HL-60/S4 treated with phorbol 12-myristate 13-acetate at 8.2 ng/mL for 4 days and 3 days (cell line): ENCODE data around the gene ILDR1.

Experiments used
- in situ Hi-C: fragments of 300-500 bp; cut with MboI; formaldehyde crosslinking; loops from 2 replicates; pipeline ENCODE4 v1.15.0; 2022; ENCODE audit warnings: low sequenced_read_pairs

Gene ILDR1

DNA sequence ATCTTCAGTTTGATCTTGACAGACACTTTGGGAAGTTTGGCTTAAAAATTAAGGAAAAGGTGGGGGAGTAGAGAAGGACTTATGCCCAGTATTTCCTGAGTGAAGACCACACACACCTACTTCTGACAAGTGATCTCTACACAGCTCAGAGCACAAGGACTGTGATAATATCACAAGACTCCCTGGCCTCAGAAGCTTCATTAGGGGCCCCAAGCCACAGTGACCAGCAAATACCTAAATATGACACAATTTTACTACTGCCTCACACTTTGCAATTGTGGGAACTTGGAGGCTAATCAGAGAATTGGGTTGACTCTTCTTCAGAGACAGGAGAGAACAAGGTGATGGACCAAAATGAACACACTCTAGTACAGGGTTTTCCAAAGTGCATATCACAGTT is 2.6 kb downstream of the ILDR1 start:
- in situ Hi-C loops, result no loop called here

DNA sequence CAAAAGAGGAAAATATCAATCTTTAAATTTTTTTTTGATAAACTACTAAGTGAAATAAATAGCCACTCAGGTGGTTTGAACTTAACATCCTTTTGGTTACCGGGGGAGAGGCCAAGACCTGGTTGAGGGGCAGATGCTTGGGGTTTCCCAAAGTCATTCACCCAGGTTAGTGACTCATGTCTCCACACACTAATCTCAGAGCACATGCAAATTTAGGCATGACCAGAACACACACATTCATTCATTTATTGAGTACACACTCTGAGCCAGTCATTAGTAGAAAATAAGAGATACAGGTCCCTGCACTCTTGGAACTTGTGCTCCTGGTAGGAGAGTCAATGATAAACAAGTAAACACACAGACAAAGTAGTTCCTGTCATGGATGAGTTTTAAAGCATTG is 7.3 kb downstream of the ILDR1 start:
- in situ Hi-C loops, result no loop called here

DNA sequence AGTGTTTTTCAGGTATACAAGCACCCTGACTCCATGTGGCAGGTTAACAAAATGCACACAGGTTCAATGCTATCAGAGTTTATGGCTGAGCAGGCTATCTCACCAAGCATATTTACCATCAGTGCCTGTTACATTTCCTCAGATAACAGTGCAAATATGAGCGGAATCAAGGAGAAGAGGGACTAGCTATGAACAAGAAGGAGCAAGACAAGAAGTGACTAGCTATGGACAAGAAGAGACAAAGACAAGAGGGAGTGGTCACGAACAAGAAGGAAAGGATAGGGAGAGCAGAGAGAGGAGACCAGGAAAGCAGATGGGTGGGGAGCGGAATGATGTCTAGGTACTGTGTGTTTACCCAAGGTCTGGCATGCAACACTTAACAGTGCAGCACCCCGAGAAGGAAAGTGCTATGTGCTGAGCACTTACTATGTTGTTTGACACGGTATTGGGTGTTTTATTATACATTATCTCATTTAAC is 8.6 kb downstream of the ILDR1 start:
- in situ Hi-C loops, result no loop called here

DNA sequence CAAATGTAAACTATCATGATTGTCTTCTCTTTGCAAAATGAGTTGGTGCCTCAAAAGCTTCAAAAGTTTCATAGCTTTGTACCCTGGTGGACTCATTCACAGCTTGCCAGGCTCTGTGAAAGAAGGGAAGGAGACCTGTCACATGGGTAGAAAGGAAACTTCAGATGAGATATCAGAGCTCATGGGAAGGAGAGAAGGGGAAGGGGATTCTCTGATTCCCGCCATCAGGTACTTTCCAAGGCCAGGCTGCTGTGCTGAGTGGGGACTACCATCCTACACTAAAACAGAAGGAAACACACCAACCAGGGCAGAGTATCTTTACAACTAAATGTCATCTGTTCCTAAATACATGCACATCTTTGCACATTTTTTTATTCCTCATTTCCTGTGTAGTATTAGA is 9.2 kb downstream of the ILDR1 start:
- in situ Hi-C loops, result no loop called here

DNA sequence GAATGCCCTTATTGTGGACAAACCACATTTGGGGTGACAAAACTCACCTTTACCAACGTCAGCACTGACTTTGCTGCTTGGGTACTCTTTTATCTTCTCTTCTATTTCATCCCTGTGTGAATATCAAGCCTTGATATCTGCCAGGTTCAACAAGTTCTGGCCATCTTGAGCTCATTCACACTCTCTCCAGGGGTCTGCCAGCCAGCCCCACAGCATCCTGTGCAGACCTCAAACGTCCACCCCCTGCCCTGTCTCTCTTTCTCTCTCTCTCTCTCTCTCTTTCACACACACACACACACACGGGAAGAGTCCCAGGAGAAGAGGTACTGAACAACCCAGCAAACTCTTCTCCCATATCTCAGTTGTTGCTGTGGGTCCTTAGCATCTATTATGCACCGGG is 10.7 kb downstream of the ILDR1 start:
- in situ Hi-C loops, result no loop called here

DNA sequence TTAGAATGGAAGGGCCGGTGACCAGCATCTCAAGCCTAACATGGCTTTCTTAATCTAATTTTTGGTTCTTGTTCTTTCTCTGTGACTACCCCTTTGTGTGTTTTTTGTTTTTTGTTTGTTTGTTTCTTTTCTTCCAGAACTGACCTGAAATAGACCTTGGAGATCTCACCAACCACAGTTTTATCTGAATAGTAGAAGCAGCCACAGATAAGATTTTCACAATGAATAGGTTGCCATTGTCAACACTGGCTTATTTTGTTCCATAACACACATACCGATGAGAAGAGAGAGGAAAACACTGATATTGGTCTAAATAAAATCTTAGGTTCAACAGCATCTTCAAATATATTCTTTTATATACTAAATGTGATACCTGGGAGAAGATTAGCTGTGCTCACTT is 11.5 kb downstream of the ILDR1 start:
- in situ Hi-C loops, result no loop called here

DNA sequence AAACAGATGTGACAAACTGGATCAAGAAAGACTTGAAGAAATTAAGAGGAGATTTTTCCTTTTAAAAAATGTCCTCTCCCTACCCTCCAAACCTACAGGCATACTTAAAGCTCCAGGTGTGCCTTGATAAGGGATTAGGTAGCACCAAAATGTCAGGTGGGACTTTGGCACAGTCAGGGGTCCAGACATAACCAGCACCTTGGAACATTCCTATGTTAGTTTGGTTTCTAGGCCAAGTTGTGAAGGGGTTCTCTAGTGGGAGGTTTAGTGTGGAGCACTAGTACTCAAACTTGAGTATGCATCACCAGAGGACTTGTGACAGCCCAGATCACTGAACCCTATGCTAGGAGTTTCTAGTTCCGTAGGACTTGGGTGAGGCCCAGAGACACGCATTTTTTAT is 13.9 kb downstream of the ILDR1 start:
- in situ Hi-C loops, result loop anchor here (10.0 kb wide), 1 partner anchor 67 kb away; no protein-coding TSS in a partner anchor

DNA sequence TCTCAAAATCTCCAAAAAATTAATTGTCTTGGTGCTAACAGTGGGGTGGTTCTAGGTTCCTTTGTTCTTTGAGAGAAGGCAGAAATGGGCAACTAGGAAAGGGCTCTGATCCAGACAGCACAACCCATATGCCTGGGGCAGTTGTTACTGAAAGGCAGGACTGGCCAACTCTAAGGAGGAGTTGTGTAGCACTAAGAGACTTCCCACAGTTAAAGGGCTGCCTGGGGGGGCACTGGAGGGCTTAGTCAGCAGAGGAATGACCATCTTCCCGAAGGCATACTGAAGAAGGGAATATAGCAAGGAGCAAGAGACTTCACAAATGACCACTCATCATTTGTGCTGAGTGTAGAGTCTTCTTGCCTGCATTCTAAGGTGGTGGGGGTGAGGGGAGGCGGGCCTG is 15.8 kb downstream of the ILDR1 start:
- in situ Hi-C loops, result loop anchor here (10.0 kb wide), 1 partner anchor 69 kb away; no protein-coding TSS in a partner anchor

DNA sequence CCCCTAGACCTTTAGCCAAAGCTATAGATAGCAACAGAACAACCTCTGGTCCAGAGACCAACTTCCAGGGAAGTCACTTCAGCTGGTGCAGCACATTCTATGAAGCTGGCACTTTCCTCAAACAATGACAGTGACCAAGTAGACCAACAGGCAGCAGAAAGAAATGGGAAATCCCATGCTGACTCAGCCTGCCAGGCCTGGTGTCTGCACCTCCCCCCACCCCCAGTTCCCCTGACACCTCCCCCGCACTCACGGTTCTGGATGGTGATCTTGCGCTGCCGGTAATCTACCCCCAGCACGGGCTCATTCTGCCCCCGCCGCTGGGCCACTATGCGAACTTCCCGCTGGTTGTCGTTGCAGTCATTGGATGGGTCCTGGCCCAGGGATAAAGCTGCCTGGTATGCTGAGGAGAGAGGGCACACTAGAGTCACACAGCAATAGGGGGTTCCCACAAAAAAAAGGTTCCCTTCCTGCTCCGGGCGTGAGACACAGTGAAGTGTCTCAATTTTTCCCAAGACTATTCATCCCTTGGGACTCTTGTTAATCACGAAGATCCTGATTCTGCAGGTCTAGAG is 17.0 kb downstream of the ILDR1 start:
- in situ Hi-C loops, result loop anchor here (10.0 kb wide), 1 partner anchor 70 kb away; no protein-coding TSS in a partner anchor

DNA sequence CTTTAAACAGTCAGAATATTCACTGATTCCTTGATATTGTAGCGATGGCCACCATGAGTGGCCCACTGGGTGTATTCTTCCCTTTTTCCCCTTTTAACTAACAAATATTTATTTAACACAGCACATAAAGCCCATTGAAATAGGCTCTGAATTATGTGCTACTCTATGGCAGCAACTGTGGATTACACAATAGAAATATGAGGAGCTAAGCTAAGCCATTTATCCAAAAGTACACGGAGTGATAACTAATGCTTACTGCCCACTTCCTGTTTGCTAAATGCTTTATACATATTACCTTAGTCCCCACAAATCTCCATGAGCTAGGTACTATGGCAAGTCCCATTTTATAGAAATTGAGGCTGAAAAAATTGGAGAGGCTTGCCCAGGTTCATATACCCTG is 17.9 kb downstream of the ILDR1 start:
- in situ Hi-C loops, result loop anchor here (10.0 kb wide), 1 partner anchor 71 kb away; no protein-coding TSS in a partner anchor

DNA sequence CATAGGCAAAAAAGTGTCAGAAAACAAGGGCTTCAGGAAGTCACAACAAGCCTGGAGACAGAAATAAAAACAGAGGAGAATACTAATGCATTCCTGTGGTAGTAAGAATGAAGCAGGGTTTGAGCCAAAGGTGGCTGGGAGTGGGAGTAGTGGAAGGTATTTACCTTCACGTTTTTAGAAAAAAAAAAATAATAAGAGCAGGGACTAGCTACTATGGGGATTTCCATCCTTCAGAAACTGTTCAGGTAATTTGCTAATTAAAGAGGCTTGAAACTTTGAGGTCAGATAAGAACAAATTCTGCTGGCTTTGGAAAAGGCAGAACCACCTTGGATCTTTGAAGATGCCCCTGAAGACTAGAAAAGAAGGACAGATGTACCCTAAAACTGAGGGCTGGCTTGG is 18.4 kb downstream of the ILDR1 start:
- in situ Hi-C loops, result loop anchor here (10.0 kb wide), 1 partner anchor 71 kb away; no protein-coding TSS in a partner anchor

DNA sequence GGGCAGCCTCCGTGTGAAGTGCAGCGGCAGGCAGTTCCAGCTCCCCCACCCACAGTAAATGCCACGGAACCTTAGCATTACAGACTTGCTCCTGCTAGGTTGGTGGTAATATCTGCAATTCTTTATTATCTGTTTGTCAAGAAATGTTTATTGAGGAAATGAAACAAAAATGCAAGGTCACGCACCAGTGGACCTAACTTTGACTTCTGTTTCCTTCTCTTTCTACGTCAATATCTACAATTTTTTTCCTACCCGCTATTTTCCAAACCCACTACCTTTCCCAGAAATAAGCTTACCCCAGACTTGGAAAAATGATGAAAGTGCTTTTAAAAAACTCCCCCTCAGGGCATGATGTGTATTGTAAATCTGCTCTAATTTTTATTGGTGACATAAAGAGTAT is 18.9 kb downstream of the ILDR1 start:
- in situ Hi-C loops, result loop anchor here (10.0 kb wide), 1 partner anchor 72 kb away; no protein-coding TSS in a partner anchor

DNA sequence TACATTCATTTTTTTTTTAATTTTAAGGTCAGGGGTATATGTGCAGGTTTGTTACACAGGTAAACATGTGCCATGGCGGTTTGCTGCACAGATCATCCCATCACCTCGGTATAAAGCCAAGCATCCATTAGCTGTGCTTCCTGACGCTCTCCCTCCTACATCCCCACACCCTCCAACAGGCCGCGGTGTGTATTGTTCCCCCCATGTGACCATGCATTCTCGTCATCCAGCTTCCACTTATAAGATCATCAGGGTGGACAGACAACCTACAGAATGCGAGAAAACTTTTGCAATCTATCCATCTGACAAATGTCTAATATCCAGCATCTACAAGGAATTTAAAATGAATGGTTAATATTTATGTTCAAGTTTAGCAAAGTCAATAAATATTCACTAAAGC is 19.4 kb downstream of the ILDR1 start:
- in situ Hi-C loops, result loop anchor here (10.0 kb wide), 1 partner anchor 72 kb away; no protein-coding TSS in a partner anchor

DNA sequence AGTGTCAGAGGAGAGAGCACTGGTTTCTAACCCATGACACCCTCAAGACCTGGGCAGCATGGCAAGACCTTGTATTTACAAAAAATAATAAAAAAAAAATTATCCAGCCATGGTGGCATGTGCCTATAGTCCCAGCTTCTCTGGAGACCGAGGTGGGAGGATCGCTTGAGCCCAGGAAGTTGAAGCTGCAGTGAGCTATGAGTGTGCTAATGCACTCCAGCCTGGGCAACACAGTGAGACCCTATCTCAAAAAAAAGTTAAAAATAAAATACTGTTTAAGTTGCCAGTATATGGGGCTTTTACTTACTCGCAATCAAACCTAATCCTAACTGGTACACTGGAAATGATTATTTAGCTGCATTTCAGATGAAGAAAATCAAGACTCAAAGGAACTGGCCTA is 20.2 kb downstream of the ILDR1 start:
- in situ Hi-C loops, result loop anchor here (10.0 kb wide), 1 partner anchor 73 kb away; no protein-coding TSS in a partner anchor

DNA sequence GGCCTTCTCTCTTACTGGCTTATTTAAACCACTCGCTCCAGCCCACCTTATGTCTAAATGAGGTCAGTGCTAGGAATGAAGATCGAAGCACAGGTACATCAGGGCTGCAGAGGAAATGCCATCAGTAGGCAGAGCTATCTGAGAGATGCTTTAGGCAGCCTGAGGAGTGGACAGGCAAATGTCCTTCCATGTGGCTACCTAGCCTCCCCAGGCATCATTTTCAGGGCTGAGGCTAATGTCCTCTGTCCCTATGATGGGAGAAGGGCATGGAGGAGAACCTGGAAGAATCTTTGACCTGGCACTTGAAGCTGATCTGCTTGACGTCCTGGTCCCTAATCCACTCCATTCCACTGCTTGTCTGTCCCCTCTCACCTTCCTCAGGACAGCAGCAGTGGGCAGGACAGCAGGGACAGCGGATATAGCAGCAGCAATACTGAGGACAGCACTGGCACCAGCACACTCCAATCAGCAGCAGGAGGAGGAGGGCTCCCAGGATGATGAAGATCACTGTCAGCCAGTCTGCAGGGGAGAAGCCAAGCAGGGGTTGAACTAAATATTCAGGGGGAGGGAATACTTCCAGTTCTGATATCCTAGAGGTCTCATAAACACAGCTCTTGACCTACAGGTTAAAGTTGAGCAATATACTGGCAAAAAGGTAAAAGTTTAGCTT is 21.0 kb downstream of the ILDR1 start:
- in situ Hi-C loops, result loop anchor here (10.0 kb wide), 1 partner anchor 74 kb away; no protein-coding TSS in a partner anchor

DNA sequence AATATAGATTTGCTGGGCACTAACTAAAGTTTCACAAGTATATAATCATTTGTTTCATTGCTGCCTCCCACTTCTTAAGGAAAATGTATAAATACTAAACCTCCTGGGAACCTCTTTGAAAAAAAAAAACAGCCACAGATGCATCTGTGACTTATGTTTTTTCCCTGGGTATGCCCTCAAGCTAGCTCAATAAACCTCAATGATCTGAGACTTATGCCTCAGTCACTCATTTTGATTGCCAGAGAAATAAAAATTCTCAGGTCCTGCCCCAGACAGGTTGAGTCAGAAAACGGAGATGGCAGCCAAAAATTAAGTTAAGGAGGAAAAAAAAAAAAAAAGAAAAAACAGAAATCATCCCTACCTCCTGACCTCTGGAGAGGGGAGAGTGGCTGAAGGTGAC is 22.1 kb downstream of the ILDR1 start:
- in situ Hi-C loops, result loop anchor here (10.0 kb wide), 1 partner anchor 75 kb away; no protein-coding TSS in a partner anchor

DNA sequence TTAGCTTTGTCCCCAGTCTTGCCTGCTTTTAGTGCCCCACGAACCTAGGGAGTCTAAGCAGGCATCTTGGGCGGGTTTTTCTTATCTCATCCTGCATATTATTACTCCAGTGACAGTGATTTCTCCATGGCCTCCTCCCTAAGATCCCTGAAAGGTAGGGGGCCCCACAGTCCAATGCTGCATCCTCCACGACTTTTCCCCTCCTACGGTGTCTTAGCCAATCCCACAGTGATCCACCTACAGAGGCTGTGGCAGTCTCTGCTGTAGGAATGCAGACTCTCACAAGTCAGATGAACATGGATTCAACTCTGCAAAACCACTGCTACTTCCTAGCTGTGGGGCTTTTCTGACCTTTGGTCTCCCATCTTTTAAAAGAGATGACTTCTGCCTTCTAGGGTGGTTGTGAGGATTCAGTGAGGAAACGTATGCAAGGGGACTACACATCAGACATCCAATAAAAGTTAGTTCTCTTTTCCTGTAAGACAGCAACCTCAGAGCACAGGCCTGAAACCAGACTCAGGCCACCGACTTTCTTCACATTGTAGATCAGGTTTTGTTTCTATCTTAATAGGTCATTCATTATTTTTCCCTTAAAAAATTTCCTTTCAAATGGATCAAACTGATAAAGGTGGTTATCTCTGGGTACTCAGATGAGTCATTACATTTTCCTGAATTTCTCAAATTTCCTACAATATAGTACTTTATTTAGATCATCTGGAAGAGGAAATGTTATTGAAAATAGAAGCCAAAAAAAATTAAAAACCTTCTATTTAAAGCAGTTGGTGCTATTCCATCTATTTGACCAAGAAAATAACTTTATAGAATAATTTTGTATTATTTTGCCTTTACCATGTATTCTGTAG is 23.2 kb downstream of the ILDR1 start:
- in situ Hi-C loops, result no loop called here

DNA sequence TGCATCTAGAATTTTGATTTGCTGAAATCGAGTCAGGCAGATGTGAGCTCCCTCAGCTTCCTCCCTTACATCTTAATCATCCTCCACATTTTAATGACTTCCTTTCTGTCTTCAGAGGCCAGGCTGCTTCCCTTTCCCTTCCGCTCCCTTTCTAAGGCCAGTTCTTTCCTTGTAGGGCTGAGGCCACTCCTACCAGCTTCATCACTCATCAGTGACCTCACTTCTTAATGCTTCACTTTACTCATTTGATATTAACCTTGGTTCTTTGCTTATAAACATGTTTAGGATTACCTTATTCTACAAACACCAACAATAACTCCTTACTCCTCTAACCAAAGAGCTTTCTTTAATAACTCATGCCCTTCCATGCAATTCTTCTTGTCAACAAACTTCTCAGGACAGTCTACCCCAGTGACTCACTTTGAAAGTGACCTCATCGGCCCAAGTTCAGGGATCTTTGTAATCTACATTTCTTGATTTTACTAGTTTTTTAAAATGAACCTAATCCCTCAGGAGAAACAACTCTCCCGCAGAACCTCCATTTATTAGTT is 23.9 kb downstream of the ILDR1 start:
- in situ Hi-C loops, result no loop called here

DNA sequence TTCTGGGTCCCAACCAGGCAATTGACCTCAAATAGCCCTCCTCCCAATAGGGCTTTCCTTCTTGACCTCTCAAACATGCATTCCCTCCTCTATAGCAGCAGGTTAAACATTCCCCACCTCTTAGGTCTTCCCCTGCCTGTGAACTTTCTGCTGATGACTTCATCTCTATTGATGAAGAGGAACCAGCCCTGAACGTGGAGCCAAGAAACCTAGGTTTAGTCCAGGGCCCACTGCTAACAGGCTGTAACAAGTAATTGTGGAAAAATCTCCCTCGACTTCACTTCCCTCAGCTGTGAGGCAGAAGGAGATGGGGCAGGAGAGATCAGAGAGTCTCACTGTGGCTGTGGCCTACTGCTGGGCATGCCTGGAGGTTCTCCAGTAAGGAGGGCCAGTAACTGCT is 24.7 kb downstream of the ILDR1 start:
- in situ Hi-C loops, result no loop called here

DNA sequence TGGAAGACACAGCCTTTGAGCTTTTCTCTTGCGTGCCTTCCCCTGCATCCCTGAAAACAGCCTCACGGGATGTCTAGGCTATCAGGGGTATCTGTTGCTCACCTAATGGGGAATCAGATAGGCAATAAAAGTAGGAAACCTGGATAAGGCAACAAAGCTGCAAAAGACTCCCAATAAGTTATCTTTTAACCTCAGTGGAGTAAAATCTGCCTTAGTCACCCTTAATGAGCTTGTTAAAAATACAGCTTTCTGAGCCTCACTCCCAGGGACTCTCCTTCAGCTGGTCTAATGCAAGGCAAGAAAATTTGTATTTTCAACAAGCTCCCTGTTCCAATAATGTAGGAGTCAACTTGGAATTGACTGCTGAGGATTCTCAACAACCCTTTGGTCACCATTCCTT is 25.6 kb downstream of the ILDR1 start:
- in situ Hi-C loops, result no loop called here
